ENCODE results near the gene TCOF1.

The TCOF1 gene

DNA sequence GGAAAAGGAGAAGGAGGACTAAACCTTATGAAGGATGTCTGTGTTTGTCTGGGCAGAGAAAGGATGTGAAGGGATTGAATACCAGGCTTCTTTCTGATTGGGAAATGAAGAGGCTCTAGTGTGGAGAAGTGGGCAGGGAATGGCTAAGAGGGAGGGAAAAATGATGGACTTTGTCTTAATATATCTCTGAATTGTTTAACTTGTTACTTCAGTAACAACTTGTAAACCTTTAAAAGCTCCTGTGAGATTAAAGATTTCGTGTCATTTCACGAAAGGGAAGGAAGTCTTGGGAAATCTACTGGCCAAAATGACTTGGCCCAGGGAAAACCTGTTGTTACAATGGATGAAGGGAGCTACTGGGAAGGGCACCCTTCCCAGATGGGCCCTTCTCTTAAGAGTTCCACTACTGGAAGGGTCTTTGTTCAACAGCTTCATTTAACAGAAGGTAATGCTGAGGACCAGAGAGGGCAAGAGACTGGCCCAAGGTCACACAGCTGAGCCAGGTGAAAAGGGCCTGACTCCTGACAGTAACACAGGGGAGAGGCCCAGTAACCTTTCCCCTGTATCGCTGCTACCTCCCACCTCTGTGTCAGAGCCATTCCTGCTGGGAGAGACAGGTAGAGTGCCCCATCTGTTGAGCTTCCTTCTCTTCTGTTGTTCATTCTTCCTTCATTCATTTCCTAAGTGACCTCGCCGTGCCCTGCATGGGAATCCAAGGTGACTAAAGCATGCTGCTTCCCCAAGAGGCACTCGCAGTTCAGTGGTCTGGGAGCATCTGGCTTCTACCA lies 5.1 kb upstream of the TCOF1 start:
- DNase-seq (ENCODE audit: low read depth in 2 of 2) = no peak

DNA sequence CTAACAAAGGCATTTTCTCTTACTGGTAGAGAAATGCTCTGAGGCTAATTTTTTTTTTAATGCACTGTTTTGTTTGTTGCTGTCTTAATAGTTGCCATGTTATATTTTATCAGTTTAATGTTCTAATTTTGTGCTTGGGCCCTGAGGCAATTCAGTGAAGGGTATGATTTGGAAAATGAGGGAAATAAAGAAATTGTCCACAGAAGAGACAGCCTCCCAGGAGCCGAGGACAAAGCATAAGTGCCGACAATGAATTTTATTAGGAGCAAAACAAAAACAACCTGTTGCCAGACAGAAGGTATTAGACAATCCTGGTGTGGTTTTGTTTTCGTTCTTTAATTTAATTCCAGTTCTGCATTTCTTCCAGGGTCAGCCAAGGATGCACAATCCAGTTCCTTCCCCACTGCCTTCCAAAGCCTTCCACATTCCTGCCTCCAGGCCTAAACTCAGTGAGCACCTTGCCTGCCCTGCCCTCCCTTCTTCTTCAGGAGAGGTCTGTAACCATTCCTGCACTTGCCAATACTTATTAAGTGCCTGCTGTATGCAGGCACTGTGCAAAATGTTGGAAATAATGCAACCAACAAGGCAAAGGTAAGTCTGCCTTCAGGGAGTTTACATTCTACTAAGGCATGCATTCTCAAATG lies 4.3 kb upstream of the TCOF1 start:
- DNase-seq (ENCODE audit: low read depth in 2 of 2) = no peak

DNA sequence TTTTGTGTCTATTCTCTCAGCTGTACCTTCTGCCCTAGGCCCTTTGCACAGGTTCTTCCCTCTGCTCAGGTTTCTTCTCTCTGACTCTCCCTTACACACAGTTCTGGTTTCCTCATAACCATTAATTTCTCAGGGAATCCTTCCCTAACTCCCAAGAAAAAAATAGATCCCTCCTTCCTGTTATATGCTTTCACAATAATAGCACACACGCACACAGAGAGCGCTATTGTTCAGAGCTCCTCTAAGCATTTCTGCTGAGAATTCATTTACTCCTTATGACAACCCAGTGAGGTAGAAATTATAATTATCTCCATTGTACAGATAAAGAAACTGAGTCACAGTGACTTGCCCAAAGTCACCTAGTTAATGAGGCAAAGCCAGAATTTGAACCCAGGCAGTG lies 1.7 kb upstream of the TCOF1 start:
- DNase-seq (ENCODE audit: low read depth in 2 of 2) = no peak

DNA sequence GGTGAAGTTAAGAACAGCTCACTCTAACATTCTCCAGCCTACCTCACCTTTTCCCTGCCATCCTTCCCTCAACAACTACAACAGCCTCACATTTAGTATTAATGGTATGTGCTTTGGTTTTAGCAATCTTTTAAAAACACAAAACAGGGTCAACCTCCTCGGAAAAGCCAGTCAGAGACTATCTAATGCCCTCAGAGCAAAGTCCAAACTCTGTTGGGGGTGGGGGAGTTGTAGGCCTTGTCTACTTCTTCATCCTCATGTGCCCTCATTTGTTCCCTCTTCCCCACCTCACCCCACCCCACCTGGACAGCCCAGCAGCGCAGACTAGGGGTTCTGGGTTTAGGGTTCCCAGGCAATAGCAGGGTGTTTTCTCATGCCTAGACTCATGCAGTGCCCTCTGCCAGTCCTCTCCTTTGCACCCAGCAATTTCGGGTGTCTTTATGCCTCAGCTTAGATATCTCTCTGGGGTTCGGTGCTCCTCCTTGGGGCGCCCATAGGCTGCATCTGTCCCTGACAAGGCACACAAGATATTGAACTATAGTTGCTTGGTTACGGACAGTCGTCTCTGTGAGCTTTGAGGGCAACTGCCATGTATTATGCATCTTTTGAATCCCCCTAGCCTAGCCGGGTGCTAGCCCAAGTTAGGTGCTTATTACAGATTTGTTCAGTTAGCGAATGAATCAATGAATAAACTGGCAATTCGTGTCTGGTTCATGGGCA lies 762 bp upstream of the TCOF1 start:
- no peak for DNase-seq (ENCODE audit: low read depth in 2 of 2)

DNA sequence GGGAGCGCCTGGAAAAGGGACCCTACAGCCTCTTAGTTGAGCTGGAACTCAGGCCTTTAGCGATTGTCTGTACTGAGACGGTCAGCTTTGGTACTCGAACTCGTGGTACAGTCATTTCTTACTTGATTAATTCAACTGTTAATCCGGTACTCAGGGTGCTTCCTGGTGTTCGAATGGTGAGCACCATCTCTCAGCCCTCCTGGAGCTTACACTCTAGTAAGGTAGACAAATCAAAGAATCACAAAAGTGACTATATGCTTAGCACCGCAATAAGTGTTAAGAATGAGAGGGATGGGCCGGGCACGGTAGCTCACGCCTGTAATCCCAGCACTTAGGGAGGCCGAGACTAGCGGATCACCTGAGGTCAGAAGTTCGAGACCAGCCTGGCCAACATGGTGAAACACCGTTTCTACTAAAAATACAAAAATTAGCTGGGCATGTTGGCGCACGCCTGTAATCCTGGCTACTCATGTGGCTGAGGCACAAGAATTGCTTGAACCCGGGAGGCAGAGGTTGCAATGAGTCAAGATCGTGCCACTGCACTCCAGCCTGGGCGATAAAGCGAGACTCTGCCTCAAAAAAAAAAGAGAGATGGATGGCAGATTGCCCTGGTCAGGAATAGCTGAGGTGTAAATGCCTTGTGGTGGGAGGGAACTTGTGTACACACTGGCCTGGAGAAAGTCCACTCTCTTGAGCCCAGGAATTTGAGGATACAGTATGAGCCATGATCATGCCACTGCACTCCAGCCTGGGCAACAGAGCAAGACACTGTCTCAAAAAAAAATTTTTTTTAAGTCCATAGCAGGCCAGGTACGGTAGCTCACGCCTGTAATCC lies 981 bp downstream of the TCOF1 start:
- no peak for DNase-seq (ENCODE audit: low read depth in 2 of 2)

DNA sequence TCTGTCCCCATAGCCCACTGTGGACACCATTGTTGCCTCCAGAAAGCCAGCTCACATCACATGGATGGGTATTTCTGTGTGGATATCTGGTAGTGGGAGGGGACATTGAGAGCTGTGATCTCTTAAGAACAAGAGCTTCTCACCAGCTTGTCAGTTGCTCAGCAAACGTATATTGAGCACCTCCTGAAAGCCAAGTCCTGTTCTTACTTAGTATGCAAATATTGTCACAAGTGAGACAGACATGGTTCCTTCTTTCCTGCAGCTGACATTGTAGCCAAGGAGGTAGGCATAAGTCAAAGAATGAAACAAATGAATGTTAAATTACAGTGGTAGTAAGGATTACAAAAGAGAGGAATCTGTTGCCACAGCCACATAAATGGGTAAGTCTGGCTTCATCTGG lies 3.8 kb downstream of the TCOF1 start:
- no peak for DNase-seq (ENCODE audit: low read depth in 2 of 2)

DNA sequence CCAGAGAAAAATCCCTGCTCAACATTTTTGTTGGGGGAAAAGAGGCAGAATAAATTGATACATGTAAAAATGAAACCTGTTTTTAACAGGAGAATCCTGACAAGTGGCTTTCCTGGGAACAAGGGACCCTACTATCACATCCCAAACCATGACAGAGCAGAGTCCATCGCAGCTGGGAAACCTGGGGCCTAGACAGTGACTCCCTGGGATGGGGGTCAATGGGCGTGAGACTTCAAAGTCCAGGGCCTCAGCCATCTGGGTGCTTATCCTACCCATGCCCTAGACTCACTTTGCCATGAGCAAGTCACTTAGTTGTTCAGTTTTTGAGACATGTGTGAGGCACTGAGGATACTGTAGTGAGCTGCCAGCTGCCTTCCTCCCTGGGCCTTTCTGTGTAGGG lies 5.7 kb downstream of the TCOF1 start:
- DNase-seq (ENCODE audit: low read depth in 2 of 2) = no peak

DNA sequence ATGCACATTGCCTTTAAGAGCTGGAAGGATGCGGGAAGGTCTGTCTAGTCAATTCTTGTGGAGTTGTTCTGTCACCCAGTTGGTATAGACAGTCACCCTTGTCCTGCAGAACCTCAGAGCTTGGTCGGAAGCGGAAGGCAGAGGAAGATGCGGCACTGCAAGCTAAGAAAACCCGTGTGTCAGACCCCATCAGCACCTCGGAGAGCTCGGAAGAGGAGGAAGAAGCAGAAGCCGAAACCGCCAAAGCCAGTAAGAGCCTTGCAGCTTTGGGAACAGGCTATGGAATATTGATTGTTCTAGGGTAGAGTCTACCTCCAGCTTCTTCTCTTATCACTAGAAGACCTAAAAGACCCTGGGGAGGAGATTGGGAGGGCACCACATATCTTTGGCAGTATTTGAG lies 6.5 kb downstream of the TCOF1 start:
- no peak for DNase-seq (ENCODE audit: low read depth in 2 of 2)

DNA sequence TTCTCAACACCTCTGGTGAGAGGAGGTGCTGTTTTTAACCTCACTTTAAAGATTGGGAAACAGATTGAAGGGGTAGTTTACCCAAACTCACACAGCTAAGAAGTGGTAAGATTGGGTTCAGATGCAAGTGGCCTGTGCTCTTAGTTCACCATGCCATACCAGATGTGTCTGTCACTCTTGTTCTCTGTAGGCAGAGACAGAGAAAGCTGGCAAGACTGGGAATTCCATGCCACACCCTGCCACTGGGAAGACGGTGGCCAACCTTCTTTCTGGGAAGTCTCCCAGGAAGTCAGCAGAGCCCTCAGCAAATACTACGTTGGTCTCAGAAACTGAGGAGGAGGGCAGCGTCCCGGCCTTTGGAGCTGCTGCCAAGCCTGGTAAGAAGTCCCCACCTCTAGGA lies 11.0 kb downstream of the TCOF1 start:
- no peak for DNase-seq (ENCODE audit: low read depth in 2 of 2)

DNA sequence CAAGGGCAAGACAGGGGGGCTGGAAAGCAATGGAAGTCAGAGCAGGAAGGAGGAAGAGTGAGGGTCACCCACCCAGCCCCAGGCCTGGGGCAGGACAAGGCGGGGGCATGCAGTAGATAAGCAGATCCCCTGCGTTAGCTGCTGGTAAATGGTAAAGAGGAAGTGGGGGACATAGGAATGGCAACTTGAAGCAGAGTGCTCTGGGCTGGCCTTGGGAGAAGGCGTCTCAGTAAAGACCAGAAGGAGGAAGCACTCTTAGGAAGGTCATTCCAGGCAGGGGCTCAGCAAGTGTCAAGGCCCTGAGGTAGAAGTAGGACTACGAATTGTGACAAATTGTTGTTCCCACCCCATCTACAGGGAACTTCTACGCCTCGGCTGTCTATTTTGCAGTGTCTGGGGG lies 15.1 kb downstream of the TCOF1 start:
- DNase-seq (ENCODE audit: low read depth in 2 of 2) = no peak

DNA sequence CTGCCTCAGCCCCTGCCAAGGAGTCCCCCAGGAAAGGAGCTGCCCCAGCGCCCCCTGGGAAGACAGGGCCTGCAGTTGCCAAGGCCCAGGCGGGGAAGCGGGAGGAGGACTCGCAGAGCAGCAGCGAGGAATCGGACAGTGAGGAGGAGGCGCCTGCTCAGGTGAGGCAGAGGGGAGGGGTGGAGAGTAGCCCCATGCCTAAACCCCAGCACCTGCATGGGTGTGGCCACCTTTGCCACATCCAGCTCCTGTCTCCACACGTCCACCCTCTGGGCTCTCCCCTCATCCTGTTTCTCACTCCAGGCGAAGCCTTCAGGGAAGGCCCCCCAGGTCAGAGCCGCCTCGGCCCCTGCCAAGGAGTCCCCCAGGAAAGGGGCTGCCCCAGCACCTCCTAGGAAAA lies 17.2 kb downstream of the TCOF1 start:
- DNase-seq (ENCODE audit: low read depth in 2 of 2) = no peak

DNA sequence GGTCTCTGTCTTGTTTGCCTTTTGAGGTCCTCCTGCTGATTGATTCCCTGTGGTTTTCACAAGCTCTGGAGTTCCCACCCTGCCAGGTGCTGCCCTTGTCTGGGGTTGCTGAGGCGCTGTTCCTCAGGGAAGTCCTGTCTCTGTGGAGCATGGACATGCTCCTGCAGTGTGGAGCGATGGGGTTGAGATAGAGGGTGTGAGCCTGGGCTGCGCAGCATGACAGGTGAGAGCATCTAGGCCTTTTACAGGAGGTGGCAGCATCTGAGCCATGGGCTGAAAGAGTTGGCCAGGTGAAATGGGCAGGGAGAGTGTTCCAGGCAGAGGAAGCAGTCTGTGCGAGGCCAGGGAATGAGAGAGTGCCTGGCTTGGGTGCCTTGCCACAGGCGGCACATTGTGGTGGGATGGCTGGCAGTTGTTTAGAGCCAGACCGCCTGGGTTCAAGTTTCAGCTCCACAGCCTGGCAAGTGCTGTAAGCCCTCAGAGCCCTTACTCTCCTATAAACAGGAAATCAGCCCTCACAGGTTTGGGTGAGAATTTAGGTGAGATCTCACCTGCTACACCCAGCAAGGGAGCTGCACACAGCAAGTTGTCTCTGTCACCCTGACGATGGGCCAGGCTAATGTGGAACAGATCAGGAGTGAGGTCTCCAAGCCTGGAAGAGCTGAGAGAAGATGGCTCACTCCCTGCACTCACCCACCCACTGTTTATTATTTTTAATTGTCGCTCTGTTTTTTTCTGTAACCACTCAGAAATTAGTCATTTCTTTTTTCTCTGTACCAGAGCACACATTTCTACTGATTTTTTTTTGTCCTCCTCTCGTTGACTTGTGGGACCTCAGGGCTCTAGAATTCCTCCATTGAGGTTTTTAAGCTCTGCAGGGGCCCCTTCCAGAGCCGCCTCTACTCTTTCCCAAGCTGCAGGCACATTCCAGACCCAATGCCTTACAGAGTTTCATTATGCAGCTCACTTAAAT lies 19.6 kb downstream of the TCOF1 start:
- DNase-seq (ENCODE audit: low read depth in 2 of 2) = no peak

DNA sequence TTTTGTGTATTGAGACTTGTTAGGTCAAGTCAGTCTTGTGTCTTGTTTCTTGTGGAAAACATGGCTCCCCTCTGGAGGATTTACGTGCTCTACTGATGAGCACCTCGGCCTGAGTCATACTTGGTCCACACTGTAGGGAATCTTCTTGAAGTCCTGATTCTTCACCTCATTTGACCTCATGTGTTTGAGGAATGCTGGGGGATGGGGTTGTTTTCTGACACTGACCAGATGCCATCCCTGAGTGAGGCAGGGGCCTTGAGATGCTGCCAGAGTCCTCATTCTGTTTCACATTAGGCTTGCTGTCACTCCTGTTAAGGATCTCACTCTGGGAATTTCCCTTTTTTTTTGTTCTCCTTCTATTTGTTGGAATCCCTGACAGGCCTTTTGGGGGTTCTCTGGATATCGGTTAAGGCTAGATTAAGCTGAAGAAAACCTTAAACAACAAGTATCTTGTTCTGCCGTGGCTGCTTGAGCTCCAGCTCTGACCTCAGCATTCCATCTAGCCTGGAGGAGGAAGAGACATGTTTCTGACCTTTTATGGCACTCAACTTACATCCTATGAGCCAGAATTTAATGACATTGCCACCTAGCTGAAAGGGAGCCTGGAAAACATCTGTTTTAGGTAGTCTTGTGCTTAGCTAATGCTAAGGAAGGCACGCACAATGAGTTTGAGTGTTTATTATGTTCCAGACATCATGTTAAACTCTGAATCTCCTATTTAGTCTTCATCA lies 20.6 kb downstream of the TCOF1 start:
- no peak for DNase-seq (ENCODE audit: low read depth in 2 of 2)

DNA sequence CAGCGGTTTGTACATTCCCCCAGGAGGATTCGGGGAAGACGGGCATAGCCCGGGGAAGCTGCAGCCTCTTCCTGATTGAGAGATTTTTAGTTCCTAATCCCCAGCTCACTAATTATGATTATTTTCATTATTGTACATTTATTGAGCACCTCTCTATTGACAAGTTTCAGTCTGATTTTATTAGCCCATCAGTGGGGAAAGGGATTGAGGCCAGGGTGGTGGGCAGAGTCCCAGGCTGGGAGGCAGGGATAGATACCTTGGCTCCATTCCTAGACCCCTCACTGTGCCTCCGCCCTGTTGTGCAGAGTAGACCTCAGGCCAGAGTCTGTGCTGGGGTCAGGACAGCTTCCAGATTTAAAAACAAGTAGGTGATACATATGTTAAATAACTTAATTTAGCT lies 27.2 kb downstream of the TCOF1 start:
- DNase-seq (ENCODE audit: low read depth in 2 of 2) = no peak

DNA sequence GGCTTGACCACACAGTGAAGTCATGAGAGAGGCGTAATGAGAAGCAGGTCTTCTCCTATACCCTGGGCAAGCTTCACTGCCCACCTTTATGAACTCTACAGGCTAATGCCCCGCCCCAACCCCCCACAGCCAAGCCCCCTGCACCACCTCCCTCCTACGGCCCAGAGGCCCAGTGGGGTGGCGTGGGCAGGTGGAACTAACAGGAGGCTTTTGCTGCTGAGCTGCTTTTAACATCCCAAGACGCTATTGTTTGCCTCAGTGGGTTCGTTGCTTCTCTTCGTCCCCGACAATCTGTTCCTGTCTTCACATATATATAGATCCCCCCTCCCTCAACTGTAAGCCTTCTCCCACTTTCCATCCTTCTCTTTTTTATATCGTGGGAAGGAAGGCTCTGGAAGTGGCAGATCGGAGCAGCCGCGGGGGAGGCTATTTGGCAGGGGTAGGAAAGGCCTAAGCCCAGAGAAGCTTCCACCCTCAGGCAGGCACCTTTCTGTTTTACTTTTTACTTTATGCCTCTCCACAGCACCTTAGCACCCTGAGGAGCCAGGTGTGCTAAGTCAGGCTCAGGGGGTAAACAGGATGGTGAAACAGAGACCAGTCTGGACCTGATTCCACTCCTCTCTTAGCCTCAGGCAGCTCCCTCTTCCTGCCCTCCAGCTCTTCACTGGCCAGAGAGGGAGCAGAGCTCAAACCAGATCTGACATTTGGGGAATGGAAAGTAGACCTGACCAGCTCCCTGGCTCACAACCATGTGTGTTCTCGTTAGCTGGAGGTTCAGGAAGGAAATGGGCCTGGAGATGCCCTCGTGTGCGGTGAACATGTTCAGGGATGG lies 28.7 kb downstream of the TCOF1 start:
- no peak for DNase-seq (ENCODE audit: low read depth in 2 of 2)

DNA sequence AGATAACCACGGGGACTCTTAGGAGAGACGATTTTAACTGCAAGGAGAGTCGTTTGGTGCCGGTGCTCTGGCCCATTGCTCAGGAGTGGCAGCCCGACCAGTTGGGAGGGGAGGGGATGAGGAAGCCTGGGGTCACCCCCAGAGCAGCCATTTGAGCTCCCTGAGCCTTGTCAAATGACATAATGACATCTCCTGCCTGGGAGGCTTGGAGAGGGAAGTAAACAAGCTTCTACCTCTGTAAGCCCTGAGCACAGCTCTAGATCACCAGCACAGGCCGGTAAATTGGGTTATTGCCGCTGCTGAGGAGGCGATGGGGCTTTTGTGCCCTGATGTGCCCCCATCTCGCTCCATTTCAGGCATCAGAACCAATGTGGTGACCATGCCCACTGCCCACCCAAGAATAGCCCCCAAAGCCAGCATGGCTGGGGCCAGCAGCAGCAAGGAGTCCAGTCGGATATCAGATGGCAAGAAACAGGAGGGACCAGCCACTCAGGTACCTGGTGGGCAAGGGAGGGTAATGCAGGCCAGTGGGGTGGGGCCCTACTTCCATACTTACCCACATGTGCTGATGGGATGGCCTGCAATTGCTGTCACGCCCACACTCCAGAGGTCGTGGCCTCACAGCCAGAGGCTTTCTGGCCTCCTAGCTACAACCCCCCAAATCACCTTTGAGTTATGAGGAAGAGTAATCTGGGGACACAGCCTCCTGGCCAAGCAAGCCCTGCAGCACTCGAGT lies 32.2 kb downstream of the TCOF1 start:
- DNase-seq (ENCODE audit: low read depth in 2 of 2) = no peak

DNA sequence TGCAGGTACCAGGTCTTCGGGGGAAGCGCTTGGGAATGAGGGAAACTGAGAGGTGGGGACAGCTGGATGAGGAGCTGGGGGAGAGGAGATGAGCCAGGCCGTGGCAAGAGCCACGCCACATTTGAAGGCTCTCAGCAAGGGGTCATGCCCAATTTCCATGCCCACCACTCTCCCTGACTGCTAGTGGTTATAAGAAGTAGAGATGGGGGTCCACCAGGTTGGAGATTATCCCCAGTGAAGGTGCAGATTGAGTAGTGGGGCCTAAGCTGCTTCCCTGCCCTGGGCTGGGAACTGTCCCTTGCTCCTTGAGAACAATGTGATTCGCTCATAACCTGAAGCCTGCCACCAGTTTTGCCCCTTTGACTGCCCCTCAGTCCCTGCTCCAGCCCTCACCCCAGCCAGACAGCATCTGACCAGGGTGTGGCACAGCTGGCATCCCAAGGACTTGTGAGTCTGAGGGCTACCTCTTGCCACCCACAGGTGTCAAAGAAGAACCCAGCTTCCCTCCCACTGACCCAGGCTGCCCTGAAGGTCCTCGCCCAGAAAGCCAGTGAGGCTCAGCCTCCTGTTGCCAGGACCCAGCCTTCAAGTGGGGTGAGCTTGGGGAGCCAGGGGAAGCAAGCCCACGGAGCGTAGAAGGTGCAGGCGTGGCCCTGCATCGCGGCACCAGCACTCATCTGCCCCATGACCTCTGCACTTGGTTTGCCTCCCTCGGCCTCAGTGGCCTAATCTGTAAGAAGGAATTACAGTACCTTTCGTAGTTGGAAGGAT lies 33.8 kb downstream of the TCOF1 start:
- no peak for DNase-seq (ENCODE audit: low read depth in 2 of 2)

DNA sequence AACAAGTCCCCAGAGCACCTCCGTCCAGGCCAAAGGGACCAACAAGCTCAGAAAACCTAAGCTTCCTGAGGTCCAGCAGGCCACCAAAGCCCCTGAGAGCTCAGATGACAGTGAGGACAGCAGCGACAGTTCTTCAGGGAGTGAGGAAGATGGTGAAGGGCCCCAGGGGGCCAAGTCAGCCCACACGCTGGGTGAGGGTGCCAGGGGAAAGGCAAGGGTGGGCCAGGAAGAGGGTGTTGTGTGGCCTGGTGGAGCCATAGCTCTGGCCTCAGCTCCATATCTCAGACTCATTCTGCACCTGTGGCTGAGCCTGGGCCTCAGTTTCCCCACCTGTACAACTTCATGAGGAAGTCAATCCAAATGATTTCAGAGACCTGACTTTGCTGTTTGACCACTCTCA lies 34.5 kb downstream of the TCOF1 start:
- no peak for DNase-seq (ENCODE audit: low read depth in 2 of 2)
